HG02938 (cell line): ENCODE results near the gene MCF2.
"Not testable (repeated sequence)": the region's sequence is repeated elsewhere in the genome, so short reads cannot be mapped to it uniquely, and the experiment has no call there.

Experiments used
- ATAC-seq: cut with Tn5 transposase; IDR thresholded peaks from one replicate; pipeline ENCODE4 v1.9.1; 2021; ENCODE audit warnings: mild to moderate bottlenecking, moderate library complexity; ENCODE audit not compliant: unreplicated experiment

Gene MCF2

GRCh38 chrX:139708067-139708466, at the start of gene MCF2:
MCF2 (minus strand) TSS chrX:139708167; CDS start chrX:139651744, 56,423 bp downstream.
- ATAC-seq: no peak

- no peak for ATAC-seq
Observed at GRCh38 chrX:139751053-139751452, 43.1 kb upstream of the MCF2 start.

- no peak for ATAC-seq
Observed at GRCh38 chrX:139750390-139750789, 42.4 kb upstream of the MCF2 start.

- ATAC-seq: peak; percentile 97
Observed at GRCh38 chrX:139739138-139739537, 31.2 kb upstream of the MCF2 start.

GRCh38 chrX:139738581-139738980, 30.6 kb upstream of the MCF2 start:
- ATAC-seq: no peak

GRCh38 chrX:139736151-139736550, 28.2 kb upstream of the MCF2 start:
- ATAC-seq: no peak

- no peak for ATAC-seq
Observed at GRCh38 chrX:139734996-139735395, 27.0 kb upstream of the MCF2 start.

GRCh38 chrX:139725720-139726119, 17.8 kb upstream of the MCF2 start:
- ATAC-seq: peak; percentile 94

GRCh38 chrX:139724626-139725025, 16.7 kb upstream of the MCF2 start:
- no peak for ATAC-seq

GRCh38 chrX:139720979-139721378, 13.0 kb upstream of the MCF2 start:
- no peak for ATAC-seq

GRCh38 chrX:139720136-139720535, 12.2 kb upstream of the MCF2 start:
- ATAC-seq: no peak

GRCh38 chrX:139702658-139703057, 5.3 kb downstream of the MCF2 start:
- no peak for ATAC-seq

GRCh38 chrX:139692908-139693307, 15.1 kb downstream of the MCF2 start:
- ATAC-seq: no peak

GRCh38 chrX:139692506-139692849, 15.5 kb downstream of the MCF2 start:
- no peak for ATAC-seq

- ATAC-seq: no peak
Observed at GRCh38 chrX:139691843-139692505, 16.0 kb downstream of the MCF2 start.

- ATAC-seq: no peak
Observed at GRCh38 chrX:139691493-139691842, 16.5 kb downstream of the MCF2 start.

GRCh38 chrX:139685175-139685574, 22.8 kb downstream of the MCF2 start:
- not testable (repeated sequence) for ATAC-seq

GRCh38 chrX:139680356-139680755, 27.6 kb downstream of the MCF2 start:
- no peak for ATAC-seq

GRCh38 chrX:139647597-139647996, 60.4 kb downstream of the MCF2 start:
- ATAC-seq: no peak

- no peak for ATAC-seq
Observed at GRCh38 chrX:139642241-139642927, 65.6 kb downstream of the MCF2 start.

- ATAC-seq: no peak
Observed at GRCh38 chrX:139640259-139640658, 67.7 kb downstream of the MCF2 start.

GRCh38 chrX:139639253-139639652, 68.7 kb downstream of the MCF2 start:
- ATAC-seq: no peak

GRCh38 chrX:139600105-139600504, 107.9 kb downstream of the MCF2 start:
- ATAC-seq: no peak
